Mammary epithelial cell (primary cell): ENCODE results near the gene NTNG1.

Source experiments
- EZH2 ChIP-seq: IDR thresholded peaks from 2 replicates; pipeline ENCODE4 v1.6.1; 2012; ENCODE audit warnings: low read length, inconsistent platforms, borderline replicate concordance
- TF ChIP-seq, protein P1 (sequence below), 2 donors: IDR thresholded peaks in 1 of 2; conservative IDR thresholded peaks in 1 of 2; 2 replicates each; pipeline ENCODE4 v1.5.1; 2011 to 2012; ENCODE audit warnings: inconsistent platforms in 2 of 2, low read length in 2 of 2, mild to moderate bottlenecking in 2 of 2, control low read depth in 1 of 2, low read depth in 1 of 2; ENCODE audit not compliant: insufficient read depth in 1 of 2; ENCODE audit errors: extremely low read depth in 1 of 2

DNA sequence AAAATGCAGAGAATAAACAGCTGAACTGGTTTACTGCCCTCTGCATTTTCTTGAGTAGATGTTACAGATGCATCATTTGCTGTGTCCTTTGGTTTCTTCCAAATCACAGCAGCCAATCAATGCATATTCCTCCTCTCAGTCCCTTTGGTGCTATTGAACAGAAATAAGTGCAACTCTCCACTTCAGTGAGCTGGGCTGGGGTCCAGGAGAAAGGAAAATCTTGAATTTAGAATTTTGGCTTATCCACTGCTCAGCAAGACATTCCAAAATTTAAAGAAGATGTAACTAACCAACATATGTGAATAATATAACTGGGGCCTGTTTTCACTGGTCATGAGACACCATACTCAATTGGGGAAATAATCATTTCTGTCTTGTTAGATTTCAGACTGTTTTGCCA, 45.2 kb upstream of the NTNG1 start:
- TF ChIP-seq, protein P1, sequence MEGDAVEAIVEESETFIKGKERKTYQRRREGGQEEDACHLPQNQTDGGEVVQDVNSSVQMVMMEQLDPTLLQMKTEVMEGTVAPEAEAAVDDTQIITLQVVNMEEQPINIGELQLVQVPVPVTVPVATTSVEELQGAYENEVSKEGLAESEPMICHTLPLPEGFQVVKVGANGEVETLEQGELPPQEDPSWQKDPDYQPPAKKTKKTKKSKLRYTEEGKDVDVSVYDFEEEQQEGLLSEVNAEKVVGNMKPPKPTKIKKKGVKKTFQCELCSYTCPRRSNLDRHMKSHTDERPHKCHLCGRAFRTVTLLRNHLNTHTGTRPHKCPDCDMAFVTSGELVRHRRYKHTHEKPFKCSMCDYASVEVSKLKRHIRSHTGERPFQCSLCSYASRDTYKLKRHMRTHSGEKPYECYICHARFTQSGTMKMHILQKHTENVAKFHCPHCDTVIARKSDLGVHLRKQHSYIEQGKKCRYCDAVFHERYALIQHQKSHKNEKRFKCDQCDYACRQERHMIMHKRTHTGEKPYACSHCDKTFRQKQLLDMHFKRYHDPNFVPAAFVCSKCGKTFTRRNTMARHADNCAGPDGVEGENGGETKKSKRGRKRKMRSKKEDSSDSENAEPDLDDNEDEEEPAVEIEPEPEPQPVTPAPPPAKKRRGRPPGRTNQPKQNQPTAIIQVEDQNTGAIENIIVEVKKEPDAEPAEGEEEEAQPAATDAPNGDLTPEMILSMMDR (conservative IDR thresholded peaks at IDR 0.05 in 1 of 2, IDR thresholded peaks at IDR 0.05 in 1 of 2; ENCODE audit: extremely low read depth in 1 of 2, insufficient read depth in 1 of 2, low read depth in 1 of 2, low read length in 2 of 2) = no peak
- no peak for TF ChIP-seq EZH2
